ENCODE data around the gene COA8.

Gene COA8

DNA sequence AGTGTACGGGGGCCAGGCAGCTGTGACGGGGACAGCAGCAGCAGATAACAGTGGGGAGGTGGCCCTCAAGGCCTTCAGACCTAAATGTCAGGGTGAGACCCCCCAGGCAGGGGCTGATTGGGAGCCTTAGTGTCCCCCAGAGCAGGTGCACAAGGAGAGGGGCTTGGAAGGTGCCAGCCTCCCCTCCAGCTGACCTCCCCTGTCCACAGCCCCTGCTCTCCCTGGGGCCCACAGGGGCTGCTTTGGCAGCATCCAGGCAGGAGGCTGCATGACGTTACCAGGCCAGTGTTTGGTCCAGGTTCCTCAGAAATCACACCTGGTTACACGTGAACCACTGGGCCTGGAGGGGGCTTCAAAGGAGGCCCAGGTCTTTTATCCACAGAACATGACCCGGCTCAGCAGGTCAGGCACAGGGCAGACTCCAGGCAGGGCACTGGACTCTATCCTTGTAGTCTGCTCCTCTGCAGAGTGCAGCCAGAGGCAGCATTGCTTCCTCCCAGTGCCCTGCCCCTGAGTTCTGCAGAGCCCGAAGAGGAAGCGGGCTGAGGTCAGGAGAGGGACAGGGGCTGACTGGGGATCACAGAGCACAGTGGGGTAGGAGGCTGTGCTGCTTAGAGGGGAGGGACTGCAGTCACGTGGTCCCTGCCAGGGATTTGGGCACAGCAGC lies 36.4 kb upstream of the COA8 start:
- no peak for DNase-seq

DNA sequence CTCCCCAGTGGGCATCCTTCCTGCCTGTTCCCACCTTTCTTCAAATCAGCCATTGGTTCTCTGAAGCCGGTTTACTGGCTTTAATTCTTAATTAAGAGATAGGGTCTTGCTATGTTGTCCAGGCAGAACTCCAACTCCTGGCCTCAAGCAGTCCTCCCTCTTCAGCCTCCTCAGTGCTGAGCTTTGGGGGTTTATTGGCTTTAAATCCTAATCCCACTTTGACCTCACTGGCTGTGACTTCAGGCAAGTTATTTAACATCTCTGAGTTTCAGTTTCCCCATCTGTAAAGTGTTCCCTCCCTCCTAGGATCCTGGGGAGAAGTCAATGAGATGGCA lies 35.9 kb upstream of the COA8 start:
- no peak for DNase-seq

DNA sequence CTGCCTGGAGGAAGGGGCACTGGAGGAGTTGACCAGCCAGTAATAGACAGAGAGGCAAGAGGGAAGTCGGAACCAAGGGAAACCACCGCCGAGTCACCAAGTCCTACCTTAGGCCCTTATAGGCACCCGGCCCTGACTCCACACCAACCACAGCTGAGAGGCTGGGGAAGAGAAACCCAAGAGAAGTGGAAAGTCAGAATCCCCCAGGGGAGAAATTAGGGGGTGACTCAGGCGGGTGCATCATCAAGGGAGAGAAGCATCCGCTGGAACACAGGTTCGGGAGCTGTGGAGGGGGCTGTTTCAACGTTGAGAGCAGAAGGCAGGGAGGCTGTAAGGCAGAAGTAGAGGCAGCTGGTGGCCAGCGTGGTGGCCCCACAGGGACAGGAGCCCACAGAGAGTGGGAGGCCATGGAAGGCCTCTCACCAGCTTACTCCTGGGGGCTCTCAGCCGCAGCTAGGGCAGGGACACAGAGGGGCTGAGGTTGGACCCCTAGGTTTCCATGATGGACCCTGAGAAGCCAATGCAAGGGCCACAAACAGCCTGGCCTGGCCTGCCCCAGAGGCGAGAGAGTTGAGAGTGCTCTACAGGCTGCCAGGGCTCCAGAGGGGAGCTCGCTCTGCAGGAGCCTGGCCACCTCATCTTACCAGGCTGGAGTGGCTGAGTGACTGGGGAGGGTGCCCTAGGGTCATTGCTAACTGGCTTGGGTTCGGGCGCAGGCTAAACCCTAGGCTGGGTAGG lies 35.2 kb upstream of the COA8 start:
- no peak for DNase-seq

DNA sequence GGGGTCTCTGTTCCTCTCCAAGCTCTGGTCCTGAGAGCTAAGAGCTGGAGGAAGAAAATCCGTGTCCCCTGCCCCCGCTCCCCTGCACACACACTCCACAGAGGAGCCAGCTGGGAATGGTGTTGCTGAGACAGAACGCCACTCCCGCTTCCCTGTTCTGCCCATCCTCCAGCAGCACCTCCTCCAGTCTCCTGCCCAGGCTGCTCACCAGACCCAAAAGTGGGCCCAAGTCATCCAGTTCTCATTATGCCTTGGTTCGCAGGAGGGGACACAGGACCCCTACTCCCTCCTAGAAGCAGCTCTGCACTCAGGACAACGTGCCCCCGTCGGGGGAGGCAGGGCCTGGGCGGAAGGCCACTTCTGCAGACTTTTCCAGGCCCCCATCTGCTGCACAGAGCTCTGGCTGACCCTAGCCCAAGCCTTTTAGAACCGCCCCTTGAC lies 34.6 kb upstream of the COA8 start:
- DNase-seq = no peak

DNA sequence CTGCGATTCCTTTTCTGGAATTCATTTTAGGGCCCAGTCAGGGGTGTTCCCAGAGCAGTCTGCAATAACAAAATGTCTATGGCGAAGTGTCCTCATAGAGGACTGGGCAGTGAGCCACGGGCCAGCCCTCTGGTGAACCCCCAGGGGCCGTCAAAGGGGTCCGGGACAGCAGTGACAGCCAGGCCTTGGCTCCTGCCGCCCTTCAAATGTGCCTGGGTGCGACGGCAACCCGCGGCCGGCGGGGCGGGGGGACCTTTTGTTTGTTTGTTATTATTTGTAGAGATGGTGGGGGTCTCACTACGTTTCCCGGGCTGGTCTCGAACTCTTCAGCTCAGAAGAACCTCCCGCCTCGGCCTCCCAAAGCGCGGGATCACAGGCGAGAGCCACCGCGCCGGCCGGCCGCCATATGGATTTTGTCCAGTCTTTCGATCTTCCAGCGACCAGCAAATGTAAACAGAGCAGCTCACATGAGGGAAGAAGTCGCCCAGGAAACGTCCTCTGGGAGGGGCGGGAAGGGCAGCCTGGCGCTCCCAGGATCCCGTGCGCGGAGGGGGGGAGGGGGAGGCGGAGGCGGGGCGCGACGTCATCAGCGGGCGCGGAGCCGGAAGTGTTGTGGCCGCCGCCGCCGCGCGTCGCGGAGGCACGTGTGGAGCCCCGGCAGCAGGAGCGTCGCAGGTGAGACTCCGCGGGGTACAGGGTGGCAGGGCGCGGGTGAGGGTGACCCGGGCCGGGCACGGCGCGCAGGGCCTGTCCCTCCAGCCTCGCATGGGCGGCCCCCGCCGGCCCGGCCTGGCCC lies 34.0 kb upstream of the COA8 start, which contains the start of gene TRMT61A:
TRMT61A (plus strand) TSS at position 610 of the 796 bp plus-strand sequence. CDS start 783 bp downstream, outside the sequence.
- peak; percentile 73 for DNase-seq

DNA sequence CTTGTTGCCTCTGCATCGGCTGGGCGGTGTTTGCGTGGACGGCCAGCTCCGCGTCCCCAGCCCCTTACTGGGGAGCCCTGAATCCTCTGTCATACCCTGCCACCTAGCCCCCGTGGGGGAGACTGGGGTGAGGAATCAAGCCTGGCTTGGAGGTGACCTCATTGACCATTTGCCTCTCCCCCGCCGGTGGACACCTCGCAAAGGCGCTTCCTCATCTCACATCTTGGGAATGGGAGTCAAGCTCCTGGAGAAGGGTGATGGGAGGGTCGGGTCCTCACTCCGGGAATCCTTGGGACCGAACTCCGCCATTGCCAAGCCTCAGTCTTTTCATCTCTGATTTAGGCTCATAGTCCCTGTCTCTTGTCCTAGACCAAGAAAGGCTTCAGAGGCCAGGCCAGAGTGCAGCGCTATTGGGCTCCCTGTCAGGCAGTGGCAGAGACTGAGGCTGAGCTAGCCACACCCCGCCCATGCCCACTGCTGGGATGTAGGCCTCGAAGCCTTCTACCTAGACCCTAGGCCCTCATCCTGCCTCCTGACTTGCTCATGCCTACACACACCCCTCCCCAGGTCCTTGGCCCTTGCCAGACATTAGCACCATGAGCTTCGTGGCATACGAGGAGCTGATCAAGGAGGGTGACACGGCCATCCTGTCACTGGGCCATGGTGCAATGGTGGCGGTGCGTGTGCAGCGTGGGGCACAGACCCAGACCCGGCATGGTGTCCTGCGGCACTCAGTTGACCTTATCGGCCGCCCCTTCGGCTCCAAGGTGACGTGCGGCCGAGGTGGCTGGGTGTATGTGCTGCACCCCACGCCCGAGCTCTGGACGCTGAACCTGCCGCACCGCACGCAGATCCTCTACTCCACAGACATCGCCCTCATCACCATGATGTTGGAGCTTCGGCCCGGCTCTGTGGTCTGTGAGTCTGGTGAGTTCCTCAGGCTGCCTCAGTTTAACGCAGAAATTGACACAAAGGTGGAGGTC lies 33.1 kb upstream of the COA8 start:
- no peak for DNase-seq

DNA sequence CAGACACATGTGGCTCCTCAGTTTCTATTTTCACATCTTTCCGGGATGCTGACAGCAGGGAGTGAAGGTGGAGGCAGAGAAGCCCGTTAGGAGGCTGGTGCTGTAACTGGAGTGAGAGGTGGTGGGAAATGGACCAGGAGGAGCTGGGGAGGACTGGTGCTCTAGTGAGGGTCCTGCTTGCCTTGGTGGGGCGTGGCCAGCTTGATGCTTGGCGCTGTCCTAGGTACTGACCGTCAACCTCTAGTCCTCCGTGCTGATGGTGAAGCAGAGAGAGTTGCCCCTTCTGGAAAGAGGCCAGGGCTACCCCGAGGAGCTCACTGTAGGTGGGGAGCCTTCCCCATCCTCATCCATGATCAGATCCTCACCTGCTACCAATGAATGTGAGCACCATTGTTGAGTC lies 32.4 kb upstream of the COA8 start:
- peak; percentile 13 for DNase-seq

DNA sequence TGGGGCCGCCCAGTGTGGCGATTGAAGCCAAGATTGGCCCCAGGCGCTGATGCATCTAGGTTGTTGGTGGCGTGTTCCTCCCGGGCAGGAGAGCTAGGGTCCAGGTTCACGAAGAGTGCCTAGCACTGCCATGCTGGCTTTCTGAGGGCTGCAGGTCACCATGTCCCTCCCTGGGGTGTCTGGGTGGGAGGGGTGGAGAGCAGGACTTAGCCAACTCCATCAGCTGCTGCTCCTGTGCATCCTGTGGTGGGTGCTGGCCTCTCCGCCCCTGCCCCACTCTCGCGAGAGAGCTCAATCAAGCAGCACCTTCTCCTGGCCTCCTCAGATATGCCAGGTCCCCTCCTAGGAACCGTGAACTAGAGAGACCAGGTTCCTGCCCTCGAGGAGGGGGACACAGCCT lies 31.9 kb upstream of the COA8 start:
- no peak for DNase-seq

DNA sequence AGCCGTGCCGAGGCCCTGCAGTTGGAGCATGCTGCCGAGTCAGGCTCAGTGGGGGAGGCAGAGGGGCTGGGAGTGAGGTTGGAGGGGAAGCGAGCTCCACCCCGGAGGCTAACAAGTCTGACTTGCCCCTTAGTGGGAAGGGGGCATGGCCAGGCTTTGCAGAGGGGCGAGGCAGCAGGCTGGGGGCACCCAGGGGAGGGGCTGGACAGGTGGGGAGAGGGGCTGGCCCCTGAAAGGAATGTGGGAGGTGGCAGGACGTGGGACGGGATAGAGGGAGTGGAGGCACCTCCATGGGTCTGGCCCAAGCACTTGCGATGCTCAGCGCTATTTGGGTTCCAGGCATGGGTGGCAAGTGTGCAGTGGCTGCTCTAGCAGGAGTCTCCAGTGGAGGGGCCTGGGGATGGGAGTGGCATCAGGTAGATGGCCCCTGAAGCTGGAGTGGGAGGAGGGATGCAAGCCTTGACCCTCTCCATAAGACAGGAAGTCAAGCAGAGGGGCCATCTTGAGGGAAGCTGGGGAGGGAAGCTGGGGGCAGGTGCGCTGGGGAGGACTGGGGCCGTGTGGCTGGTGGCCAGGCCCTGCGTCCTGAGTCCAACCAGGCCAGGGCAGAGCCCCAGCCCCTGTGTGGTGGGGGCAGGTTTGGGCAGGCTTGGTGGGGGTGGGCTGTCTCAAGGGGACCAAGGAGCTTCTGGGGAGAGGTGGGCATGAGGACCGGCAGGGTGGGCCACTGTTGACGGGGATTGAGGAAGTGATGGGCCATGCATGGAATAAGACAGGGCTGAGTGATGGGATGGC lies 31.1 kb upstream of the COA8 start:
- DNase-seq = no peak

DNA sequence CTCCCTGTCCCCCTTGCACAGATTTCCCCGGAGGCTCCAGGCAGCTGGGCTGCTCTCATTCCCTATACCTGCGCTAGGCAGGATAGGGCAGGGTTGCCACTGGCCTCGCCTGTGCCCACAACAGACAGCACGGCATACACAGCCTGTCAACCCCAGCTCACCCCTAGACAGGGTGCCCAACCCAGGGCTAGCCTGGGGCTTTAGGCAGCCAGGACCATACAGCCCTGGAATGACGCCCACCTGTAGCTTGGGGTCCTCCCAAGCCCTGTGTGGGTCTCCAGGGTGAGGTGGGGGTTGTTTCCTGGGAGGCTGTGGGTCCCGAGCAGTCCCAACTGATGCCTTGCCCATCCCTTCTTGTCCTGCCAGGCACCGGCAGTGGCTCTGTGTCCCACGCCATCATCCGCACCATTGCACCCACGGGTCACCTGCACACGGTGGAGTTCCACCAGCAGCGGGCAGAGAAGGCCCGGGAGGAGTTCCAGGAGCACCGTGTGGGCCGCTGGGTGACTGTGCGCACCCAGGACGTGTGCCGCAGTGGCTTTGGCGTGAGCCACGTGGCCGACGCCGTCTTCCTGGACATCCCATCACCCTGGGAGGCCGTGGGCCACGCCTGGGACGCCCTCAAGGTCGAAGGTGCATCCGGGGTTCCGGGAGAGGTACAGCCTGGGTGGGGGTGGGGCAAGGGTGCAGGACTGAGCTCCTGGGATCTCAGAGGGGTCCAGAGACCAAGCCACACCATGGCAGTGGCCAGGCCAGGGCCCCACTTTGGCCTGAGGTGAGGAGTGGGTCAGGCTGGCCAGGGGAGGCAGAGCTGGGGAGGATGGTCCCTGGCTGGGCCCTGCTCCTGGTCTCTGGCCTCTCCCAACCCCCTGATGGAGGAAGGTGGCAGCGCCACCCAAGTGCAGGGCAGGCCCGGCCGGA lies 30.3 kb upstream of the COA8 start:
- DNase-seq = no peak

DNA sequence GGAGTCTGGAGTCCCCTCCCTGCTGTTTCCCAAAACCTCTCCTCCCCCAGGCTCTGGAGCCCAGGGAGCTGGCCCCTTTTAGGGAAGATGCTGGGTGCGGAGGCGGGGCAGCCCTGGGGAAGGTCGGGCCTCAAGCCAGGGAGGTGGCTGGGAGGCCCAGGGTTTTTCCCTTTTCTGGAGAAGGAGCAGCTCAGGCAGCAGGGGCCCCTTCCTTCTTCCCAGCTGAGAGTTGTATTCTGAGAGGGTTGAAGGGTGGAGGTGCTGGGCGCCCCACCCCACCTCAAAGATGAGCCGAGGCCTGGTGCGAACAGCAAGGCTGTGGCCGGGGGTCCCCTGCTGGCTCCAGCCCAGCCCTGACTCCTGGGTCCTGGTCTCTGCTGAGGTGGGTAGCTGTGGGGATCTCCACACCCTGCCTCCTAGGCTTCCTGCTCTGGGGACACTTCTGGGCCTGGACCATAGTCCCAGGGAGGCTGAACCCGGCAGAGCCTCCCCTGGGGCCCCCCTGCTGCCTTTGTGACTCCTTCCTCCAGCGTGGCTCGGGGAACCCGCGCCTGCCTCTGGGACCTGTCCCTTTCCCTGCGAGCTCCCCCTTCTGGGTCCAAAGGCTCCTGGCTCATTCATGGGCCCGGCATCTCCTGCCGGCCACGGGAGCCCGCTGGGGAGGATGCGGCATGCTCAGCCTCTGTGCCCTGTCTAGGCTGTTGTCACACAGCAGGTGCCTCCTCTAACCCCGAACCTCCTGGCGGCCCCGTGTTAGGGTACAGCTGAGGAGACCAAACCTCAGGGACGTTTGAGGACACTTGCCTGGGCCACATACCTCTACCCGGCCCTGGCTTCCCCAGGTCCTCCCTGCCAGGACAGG lies 29.4 kb upstream of the COA8 start:
- DNase-seq = no peak

DNA sequence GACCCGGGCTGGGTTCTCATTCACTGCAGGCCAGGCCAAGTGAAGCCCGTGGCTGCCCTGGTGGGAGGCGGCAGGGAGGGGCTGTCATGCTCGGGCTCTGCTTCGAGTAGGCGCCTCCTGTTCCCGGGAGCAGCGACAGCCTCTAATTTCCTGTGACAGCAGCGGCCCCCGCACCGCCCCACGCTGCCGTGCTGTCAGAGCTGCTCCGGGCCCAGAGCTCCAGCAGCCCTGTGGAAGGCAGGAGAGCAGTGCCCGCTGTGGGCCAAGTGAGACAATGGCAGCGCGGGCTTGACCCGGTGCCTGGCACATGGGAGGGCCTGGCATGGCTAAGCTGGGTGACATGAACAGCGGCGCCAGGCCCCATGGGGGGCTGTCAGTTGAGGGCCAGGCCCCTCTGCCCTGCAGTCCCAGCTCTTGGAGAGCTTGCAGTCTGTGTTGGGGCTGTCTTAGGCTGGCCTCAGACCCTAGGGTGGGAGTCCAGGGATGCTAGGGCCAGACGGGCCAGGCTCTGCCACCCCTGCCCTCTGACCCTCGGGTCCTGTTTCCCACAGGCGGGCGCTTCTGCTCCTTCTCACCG lies 28.7 kb upstream of the COA8 start:
- DNase-seq = no peak

DNA sequence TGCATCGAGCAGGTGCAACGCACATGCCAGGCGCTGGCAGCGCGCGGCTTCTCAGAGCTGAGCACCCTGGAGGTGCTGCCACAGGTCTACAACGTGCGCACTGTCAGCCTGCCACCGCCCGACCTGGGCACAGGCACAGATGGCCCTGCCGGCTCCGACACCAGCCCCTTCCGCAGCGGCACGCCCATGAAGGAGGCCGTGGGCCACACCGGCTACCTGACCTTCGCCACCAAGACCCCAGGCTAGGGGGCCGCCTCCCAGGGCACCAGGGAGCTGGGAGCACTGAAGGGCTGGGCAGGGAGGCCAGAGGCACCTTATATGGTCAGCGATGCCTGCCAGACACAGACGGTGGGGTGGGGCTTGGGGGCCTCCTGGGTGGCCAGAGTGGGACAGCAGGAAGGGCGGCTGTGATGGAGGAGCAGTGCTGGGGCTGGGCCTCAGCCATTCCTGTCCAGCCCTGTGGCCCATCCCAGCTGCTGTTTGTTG lies 28.1 kb upstream of the COA8 start:
- no peak for DNase-seq

DNA sequence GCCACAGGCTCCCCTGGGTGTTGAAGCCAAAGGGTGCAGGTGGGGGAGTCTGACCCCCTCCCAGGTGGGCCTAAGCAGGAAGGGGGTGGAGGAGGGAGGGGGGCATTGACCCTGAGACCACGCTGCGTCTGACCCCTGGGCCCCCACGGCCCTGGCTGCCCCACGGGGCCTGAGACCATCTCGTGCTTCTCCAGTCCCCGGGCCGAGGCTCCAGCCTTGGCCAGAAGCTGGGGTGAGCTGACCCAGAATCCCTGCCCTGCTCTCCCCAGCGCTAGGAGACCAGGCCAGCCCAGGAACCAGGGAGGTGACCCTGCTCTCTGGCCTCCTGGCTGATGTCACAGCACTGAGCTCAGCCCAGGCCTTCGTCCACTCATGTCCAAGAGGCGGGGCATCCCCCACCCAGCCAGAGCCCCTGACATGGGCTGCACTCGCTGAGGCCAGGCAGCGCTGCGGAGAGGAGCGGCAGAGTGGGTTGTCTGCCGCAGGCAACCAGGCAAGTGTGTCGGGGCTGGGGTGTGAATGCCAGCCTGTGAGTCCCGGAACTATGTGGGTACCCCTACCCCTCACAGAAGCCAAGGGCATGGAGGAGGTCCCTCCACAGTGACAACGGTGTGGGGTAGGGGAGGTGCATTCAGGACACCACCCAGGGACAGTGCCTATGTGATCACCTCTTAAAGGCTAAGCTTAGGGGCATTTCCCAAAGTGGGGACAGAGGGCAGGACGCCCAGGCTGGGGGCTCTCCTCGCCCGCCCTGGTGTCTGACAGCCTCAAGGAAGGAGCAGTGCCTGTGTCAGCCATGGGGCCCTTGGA lies 27.5 kb upstream of the COA8 start:
- DNase-seq = no peak

DNA sequence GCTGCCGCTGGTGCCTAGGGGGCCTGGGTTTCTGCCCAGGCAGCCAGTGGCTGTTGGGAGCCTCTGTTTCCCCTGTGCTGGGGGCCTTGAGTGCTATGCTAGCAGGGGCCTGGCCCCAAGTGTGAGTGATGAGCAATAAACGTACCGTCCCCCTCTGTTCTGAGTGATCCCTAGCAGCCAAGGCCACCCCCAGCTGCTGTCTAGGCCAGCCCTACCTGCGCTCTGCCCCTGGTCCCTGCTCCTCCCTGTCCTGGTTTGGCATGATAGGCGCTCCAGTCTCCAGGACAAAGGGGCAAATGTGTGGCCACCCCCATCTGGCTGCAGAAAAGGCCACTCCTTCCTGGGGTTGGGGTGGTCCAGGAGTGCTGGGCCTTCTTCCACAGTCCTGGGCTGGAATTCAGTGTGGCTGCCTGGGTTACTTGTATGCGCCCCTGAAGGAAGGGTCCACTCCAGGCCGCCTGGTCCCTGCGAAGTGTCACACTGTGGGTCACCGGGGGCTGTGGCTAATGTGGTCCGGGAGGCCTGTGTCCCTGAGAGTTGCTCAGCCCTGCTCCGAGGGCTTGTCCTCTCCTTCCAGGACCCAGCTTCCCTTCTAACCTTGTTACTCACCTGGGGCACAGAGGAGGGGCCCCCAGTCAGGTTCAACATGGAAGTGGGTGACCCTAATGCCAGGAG lies 26.7 kb upstream of the COA8 start:
- DNase-seq = no peak

DNA sequence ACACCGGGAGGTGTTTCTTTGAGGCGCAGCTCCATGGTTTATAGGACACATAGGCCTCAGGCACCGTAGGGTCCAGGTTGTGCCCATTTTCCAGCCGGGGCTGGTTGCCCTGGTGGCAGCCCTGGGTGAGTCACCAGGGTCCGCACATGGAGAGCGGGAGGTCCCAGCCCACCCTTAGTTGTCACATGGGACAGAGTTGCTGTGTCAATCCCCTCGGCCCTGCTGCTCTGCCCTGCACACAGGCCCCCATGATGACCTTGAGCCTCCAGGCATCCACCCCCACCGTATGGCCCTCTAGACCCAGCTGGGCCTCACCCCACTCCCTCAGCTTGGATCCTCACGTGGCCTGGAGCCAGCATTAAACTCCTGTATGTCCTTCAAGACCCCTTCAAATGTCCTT lies 26.1 kb upstream of the COA8 start:
- no peak for DNase-seq

DNA sequence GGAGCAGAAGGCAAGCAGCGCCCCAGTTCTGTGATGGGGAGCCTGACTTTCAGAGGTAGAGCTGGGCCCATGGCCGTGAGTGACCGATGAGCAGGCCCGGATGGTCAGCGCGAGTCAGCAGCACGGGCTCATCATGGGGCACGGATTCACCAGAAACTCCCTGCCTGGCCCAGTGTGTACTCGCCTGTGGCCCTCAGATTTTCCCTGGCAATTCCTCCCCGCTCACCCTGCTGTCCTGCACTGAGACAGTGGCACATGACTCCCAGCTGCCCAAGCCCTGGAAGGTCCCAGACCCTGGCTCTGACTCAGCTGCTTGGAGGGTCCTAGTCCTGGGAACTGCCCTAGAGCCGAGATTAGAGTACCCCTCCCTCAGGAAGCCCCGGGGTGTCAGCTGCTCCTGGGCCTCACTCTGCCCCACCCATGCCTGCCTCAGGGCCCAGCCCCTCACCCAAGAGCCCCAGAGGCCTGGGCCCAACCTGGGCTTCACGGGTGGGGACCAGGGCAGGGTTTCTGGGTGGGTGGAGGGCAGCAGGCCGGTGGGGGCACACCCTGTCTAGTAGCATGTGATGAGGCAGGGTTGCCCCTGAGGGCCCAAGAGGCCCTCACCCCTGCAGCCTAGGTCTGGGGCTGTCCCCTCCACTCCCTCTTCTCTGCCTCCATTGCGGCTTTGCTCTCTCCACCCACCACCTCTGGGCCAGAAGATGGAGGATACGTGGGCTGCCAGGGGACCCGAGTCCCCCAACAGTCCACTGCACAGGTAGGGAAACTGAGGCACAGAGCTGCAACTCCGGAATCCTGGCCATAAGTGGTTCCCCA lies 25.4 kb upstream of the COA8 start:
- no peak for DNase-seq

All from effector CD8-positive, alpha-beta T cell (primary cell).